ENCODE data around the gene DMD.

DNA sequence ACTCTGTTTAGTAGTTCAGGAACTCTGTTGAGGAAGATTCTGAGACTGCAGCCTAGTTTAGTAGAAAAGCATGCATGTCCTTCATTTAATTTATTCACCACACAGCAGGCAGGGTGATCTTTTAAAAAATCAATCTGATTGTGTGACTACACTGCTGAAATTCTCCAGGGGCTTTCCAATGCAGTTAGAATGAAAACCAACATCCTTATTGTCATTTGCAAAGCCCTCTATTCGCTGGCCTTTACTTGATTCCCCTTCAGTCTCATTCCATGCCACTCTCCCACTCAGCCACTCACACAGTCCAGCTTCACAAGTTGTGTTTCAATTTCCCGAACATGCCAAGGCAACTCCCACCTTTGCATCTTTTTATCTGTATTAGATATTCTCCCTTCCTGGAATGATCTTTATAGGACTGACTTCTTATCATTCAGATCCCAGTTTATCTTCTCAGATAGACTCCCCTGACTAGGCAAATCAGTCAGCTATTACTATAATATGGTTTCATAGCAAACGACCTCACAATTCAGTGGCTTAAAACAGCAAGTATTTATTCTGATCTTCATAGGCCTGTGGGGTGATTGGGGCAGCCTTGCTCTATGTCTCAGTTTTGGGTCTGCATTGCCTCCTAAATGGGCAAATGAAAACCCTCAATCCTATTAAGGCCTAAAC is 2118.2 kb downstream of the DMD start:
- TF ChIP-seq, protein P1, sequence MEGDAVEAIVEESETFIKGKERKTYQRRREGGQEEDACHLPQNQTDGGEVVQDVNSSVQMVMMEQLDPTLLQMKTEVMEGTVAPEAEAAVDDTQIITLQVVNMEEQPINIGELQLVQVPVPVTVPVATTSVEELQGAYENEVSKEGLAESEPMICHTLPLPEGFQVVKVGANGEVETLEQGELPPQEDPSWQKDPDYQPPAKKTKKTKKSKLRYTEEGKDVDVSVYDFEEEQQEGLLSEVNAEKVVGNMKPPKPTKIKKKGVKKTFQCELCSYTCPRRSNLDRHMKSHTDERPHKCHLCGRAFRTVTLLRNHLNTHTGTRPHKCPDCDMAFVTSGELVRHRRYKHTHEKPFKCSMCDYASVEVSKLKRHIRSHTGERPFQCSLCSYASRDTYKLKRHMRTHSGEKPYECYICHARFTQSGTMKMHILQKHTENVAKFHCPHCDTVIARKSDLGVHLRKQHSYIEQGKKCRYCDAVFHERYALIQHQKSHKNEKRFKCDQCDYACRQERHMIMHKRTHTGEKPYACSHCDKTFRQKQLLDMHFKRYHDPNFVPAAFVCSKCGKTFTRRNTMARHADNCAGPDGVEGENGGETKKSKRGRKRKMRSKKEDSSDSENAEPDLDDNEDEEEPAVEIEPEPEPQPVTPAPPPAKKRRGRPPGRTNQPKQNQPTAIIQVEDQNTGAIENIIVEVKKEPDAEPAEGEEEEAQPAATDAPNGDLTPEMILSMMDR (conservative IDR thresholded peaks at IDR 0.05), result no peak
- TF ChIP-seq ZFX (IDR thresholded peaks at IDR 0.05), result no peak

Measured in C4-2B (cell line).